Fibroblast of mammary gland (primary cell): ENCODE results near the gene CTNND1.

Experiments
- DNase-seq: peaks from one replicate; pipeline ENCODE4 v3.0.0-alpha.2; 2010; ENCODE audit warnings: low read depth
- H3K4me3 ChIP-seq: 2 replicates; pipeline ENCODE4 v1.5.1; 2011; ENCODE audit warnings: low read depth, mild to moderate bottlenecking, low read length, moderate library complexity; ENCODE audit not compliant: control insufficient read depth
- CTCF ChIP-seq: conservative IDR thresholded peaks from 2 replicates; pipeline ENCODE4 v1.5.1; 2011; ENCODE audit warnings: low read depth, low read length, inconsistent platforms; ENCODE audit not compliant: control insufficient read depth, insufficient read depth

Gene CTNND1

DNA sequence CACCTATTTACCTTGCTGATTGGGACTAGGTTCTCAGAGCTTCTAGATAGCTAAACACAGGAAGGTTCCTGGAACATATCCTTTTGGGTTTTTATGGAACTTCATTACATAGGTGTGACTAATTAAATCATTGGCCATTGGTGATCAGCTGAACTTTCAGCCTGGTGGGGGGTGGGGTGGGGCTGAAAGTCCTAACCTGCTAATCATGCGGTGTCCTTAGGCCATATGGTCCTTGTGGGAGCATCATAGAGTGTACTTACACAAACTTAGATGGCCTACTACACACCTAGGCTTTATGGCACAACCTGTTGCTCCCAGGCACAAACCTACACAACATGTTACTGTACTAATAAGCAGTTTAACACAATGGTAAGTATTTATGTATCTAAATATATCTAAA lies 28.9 kb upstream of the CTNND1 start:
- H3K4me3 ChIP-seq: no peak overlapping the region
- no peak for DNase-seq
- TF ChIP-seq CTCF: no peak

- no peak for TF ChIP-seq CTCF
- H3K4me3 ChIP-seq: no peak overlapping the region
- no peak for DNase-seq
Observed at GRCh38 chr11:57735619-57736298, 25.8 kb upstream of the CTNND1 start.

DNA sequence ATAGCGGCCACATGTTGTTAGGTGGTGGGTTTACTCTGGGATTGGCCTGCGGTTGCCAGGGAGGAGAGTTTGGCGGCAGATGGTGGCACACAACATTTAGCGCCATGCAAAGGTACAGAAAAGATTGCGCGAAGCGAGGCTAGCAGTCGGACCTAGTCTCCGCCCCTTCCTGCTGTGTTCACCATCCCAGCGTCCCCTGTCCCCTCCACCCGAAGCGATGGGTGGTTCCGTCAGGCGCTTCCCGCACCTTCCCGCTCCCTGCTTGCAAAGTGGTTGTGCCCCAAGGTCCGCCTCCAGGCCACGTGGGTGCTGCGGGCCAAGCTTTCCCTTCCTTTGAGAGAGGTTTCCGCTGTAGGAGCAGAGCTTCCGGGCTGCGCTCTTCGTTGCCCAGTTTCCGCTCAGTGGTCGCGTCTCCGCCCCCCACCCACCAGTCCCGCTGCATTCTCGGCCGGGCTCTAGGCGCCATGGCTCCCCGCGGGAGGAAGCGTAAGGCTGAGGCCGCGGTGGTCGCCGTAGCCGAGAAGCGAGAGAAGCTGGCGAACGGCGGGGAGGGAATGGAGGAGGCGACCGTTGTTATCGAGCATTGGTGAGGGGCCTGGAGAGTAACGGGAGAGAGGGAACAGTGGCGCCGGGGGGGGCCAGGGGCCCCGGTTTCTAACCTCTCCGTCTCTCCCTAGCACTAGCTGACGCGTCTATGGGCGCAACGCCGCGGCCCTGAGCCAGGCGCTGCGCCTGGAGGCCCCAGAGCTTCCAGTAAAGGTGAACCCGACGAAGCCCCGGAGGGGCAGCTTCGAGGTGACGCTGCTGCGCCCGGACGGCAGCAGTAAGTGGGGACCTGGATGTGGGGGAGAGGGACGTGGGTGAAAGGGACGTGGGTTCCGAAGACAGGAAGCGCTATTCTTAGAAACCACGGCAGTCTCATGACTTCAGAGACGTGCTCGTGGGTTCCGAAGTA lies 20.2 kb upstream of the CTNND1 start, which contains the start of gene SELENOH:
Gene SELENOH, plus strand, starts transcription at position 360 of the 955 bp plus-strand sequence. Its CDS starts 105 bp downstream, at position 465.
- no peak for TF ChIP-seq CTCF
- H3K4me3 ChIP-seq: peak within 1 kb of the TSS; percentile 93
- peak; percentile 97 for DNase-seq

GRCh38 chr11:57742087-57742452 lies 19.5 kb upstream of the CTNND1 start:
- peak overlapping the region; percentile 93 for H3K4me3 ChIP-seq
- no peak for DNase-seq
- TF ChIP-seq CTCF: no peak

DNA sequence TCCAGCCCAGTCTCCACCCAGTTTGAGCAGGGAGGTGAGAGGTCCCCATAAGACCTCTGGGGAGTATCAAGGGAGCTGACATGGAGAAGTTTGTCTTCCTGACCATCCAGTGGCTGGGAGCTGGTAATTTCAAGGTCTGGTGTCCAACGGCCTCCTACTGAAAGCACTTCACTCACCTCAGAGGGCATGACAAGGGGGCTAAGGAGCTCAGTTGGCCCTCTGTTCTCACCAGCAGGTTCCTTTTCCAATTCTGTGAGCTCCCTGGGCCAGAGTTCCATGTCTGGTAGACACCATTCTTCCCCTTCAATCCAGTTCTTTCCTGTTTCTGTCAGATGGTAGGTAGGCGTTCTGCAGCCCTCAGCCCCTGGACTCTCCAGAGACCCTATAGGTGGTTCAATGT lies 17.2 kb upstream of the CTNND1 start:
- no peak for TF ChIP-seq CTCF
- H3K4me3 ChIP-seq: no peak overlapping the region

DNA sequence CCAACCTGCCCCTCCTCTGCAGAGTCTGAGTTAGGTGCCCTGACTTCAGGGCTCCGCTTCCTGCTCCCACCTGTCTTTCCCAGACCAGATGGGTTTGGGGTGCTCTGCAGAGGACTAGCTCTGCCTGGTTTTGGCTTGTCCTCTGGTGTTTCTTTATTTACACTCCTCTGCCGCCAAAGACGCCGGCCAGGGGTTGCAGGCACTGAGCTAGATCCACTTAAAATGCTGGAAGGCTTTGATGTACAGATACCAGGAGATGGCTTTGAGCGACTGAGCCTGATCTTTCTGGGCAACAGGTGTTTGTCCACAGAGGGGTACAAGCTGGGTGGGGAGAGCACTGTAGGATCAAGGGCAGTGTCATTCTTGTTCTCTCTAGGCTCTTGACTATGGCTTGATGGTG lies 16.4 kb upstream of the CTNND1 start:
- no peak overlapping the region for H3K4me3 ChIP-seq
- no peak for TF ChIP-seq CTCF
- DNase-seq: no peak

More for the DNA sequence above, 17.2 kb upstream of the CTNND1 start:
- no peak for DNase-seq
